ENCODE results near the gene ALK.

DNA sequence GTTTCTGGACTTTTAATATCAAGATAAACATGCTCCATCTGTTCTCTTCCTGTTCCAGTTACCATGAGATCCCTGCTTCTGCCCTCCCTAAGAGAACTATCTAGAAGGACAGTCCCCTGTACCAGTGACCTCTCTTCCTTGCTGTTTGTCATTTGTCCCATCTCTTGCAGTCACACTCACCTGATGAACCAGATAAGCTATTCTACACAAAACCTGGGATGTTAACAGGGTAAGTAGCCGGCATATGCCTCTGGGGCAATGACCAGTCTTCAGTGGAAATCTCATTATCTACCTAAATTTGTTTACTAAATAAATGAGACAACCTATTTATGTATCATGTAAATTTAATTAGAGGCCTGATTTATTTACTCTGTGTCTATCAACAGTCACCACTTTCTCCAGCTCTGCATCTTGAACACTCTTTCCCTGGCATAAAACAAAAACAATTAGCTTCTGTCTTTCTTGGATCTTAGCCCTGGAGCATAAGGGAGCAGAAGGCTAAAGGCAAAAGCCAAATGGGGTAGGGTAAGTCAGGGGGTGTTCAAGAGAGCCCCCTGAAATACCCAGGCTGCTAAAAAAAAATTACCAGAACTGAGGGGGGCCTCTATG, 337.7 kb downstream of the ALK start:
- TF ChIP-seq, protein P1, sequence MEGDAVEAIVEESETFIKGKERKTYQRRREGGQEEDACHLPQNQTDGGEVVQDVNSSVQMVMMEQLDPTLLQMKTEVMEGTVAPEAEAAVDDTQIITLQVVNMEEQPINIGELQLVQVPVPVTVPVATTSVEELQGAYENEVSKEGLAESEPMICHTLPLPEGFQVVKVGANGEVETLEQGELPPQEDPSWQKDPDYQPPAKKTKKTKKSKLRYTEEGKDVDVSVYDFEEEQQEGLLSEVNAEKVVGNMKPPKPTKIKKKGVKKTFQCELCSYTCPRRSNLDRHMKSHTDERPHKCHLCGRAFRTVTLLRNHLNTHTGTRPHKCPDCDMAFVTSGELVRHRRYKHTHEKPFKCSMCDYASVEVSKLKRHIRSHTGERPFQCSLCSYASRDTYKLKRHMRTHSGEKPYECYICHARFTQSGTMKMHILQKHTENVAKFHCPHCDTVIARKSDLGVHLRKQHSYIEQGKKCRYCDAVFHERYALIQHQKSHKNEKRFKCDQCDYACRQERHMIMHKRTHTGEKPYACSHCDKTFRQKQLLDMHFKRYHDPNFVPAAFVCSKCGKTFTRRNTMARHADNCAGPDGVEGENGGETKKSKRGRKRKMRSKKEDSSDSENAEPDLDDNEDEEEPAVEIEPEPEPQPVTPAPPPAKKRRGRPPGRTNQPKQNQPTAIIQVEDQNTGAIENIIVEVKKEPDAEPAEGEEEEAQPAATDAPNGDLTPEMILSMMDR (IDR thresholded peaks at IDR 0.05; ENCODE audit: borderline replicate concordance, extremely low read depth, low read length, poor library complexity, severe bottlenecking) = no peak
- no peak for TF ChIP-seq EZH2 (IDR thresholded peaks at IDR 0.05; ENCODE audit: borderline replicate concordance, low read depth, low read length, severe bottlenecking)

Measured in DND-41 (cell line).